AG04449 (cell line): ENCODE data around the gene AEN.

Source experiments
- CTCF ChIA-PET: fragments of 350-600 bp; formaldehyde crosslinking; extraction: SDS; loops from one replicate; lab custom pipeline; 2021; ENCODE audit warnings: antibody characterized with exemption; lab: Yijun Ruan, JAX
- POLR2A ChIA-PET: fragments of 400-600, 350-600 bp; formaldehyde crosslinking; extraction: SDS; loops from one replicate; lab custom pipeline; 2020; ENCODE audit warnings: antibody characterized with exemption, inconsistent platforms; lab: Yijun Ruan, JAX
- DNase-seq: peaks from one replicate; pipeline ENCODE4 v3.0.0-alpha.2; 2010; ENCODE audit warnings: low read depth, low spot score
- H3K4me3 ChIP-seq: 2 replicates; pipeline ENCODE4 v1.5.1; 2011; ENCODE audit warnings: low read depth, mild to moderate bottlenecking, control low read depth, low read length
- TF ChIP-seq, protein P1 (sequence below): IDR thresholded peaks from one replicate; pipeline ENCODE4 v1.5.1; 2011; ENCODE audit warnings: mild to moderate bottlenecking, moderate library complexity, low read length, control low read depth, inconsistent platforms; ENCODE audit not compliant: insufficient read depth; ENCODE audit errors: missing control alignments

AEN gene, protein sequence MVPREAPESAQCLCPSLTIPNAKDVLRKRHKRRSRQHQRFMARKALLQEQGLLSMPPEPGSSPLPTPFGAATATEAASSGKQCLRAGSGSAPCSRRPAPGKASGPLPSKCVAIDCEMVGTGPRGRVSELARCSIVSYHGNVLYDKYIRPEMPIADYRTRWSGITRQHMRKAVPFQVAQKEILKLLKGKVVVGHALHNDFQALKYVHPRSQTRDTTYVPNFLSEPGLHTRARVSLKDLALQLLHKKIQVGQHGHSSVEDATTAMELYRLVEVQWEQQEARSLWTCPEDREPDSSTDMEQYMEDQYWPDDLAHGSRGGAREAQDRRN

DNA sequence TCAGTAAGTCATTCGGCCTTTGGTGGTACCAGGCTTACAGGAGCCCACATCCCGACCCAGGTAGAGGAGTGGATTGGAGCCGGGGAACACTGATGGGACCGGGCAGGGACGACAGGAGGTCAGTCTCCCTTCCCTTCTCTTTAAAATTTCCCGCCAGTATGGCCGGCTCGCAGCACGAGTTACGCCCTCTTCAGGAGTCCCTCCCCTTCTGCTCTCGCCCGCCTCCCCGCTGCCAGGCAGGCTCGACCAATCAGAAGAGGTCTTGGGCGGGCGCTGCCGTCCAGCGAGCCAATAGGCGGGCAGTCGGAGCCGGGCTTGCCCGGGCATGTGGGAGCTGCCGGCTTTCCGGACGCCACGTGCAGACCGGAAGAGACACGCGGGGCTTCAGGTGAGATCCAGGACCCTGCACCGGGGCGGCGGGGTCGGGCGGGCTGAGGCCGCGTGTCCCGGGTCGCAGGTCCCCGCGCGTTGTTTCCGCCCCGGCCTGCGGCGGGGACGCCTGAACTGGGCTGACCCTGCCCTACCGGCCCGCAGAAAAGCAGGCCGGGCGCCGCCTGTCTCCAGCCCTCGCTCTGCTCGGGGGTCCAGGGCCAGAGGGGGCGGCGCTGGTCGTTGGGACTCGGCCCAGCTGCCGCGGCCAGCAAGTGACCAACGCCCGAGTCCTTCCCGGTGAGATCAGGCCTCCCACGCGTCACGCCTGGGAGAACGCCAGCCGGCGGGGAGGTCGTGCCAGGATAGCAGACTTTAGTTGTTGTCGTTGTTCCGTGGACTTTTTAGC lies at the start of gene AEN:
Gene AEN, plus strand, starts transcription at position 346 of the 778 bp plus-strand sequence. CDS start 4,870 bp downstream, outside the sequence.
- ChIA-PET POLR2A (interaction anchor here (0.8 to 1.8 kb wide), 5 partner anchors 17 to 154 kb away, joined by 3 to 7 read pairs (median 3); partner anchors contain the start of genes ISG20, MRPL46 and MRPS11), CTCF (interaction anchor here (1.2 to 1.4 kb wide), 2 partner anchors 10 to 143 kb away, joined by 3 to 5 read pairs; no protein-coding TSS in a partner anchor)
- TF ChIP-seq, protein P1, sequence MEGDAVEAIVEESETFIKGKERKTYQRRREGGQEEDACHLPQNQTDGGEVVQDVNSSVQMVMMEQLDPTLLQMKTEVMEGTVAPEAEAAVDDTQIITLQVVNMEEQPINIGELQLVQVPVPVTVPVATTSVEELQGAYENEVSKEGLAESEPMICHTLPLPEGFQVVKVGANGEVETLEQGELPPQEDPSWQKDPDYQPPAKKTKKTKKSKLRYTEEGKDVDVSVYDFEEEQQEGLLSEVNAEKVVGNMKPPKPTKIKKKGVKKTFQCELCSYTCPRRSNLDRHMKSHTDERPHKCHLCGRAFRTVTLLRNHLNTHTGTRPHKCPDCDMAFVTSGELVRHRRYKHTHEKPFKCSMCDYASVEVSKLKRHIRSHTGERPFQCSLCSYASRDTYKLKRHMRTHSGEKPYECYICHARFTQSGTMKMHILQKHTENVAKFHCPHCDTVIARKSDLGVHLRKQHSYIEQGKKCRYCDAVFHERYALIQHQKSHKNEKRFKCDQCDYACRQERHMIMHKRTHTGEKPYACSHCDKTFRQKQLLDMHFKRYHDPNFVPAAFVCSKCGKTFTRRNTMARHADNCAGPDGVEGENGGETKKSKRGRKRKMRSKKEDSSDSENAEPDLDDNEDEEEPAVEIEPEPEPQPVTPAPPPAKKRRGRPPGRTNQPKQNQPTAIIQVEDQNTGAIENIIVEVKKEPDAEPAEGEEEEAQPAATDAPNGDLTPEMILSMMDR = no peak
- DNase-seq = peak; percentile 76
- H3K4me3 ChIP-seq = peak within 1 kb of the TSS; percentile 84

DNA sequence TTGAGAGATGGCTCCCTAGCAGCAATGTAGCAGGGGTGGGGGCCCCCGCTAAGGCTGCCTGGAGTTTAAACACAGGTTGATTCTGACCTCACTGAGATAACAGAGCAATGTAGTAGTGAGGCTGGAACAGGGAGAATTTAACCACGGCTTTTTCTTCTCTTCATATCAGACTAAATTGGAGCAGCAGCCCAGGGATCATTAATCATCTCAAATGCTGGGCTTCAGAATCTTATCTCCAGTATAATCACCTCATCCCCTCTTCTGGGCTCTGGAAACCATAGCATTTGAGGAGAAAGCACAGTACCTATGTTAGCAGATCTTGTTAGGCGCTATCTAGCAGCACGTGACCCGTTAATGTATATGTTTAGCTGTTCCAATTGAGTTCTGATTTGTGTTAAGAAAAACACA lies 49.3 kb upstream of the AEN start:
- CTCF ChIA-PET = no interaction called here
- POLR2A ChIA-PET = no interaction called here
- TF ChIP-seq, protein P1 = no peak
- no peak for DNase-seq
- H3K4me3 ChIP-seq = no peak overlapping the region

DNA sequence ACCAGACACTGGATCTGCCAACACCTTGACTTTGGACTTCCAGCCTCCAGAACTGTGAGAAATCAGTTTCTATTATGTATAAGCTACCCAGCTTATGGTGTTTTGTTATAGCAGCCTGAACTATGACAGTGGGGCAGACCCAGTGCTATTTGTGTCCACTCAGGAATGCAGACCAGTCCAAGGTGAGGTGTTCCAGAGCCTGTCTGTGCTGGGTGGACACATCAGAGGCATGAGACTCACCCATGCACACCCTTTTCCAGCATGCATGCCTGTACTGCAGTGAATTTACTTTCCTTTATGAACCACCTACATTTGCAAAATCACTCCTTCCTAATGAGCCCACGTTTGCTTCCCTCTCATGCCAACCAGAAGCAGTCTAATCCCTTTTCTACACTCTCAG lies 47.1 kb upstream of the AEN start:
- ChIA-PET POLR2A (interaction anchor here (1.1 kb wide), 1 partner anchor 47 kb away, joined by 3 read pairs; the partner anchor contains the start of gene AEN), CTCF (no interaction called here)
- DNase-seq = no peak
- H3K4me3 ChIP-seq = no peak overlapping the region
- TF ChIP-seq, protein P1 = no peak

DNA sequence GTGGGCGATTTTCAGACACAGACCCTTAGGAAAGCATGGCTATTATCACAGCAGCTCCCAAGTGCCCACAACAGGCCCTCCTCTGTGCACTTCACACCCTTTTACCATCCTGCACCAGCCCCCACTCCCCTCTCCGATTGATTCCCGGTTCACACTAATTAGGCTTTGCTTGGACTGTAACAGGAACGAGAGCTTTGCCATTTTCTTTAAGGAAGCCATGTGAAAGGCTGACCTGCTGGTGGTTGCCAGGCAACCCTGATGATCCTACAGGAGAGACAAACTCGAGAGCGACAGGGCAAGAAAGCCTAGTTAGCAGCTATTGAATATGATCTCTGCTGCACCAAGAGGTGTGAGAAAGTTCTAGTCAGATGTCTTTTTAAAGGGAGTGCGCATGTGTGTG lies 46.5 kb upstream of the AEN start:
- DNase-seq = no peak
- POLR2A ChIA-PET = interaction anchor here (1.1 kb wide), 1 partner anchor 46 kb away, joined by 3 read pairs; the partner anchor contains the start of gene AEN
- TF ChIP-seq, protein P1 = no peak
- no peak overlapping the region for H3K4me3 ChIP-seq
- CTCF ChIA-PET = no interaction called here

DNA sequence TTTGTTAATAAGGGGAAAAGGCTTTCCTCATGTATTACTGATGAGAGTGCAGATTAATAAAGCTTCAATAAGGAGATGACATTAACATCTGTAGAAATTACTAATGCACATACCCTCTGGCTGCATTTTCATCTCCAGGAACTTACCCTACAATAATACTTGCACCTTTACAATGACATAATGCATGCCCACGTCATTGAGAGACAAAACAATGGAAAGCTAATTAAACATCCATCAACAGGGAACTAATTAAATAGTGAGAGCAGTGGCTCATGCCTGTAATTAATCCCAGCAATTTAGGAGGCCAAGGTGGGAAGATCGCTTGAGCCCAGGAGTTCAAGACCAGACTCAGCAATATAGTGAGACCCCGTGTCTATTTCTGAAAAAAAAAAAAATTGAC lies 41.8 kb upstream of the AEN start:
- no peak overlapping the region for H3K4me3 ChIP-seq
- POLR2A ChIA-PET = no interaction called here
- TF ChIP-seq, protein P1 = no peak
- DNase-seq = no peak
- CTCF ChIA-PET = no interaction called here

DNA sequence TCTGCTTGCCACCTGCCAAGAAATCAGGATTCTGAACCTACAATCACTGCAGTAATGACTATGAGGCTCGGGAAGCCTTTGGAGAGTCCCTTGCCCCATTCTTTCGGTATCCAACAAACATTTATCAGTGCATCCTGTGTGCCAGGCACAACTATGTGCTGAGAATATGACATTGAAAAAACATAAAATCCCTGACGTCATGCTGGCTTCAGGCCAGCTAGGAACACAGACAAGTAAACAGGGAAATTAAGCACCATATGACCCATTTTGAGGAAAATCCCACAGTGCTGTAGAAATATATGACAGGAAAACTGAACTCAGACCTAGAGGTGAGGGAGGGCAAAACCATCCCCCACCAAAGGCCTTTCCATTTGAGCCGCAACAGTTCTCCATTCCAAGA lies 40.6 kb upstream of the AEN start:
- TF ChIP-seq, protein P1 = no peak
- no peak for DNase-seq
- ChIA-PET POLR2A (no interaction called here), CTCF (no interaction called here)
- H3K4me3 ChIP-seq = no peak overlapping the region
